Lower leg skin (tissue), 3 donors: ENCODE data around the gene FOXD1.

Experiments
- POLR2A ChIP-seq, 2 donors: fragments of 450-650 bp; IDR thresholded peaks; one replicate each; pipeline ENCODE4 v1.6.1; 2016 to 2017; ENCODE audit warnings: antibody characterized with exemption in 2 of 2, mild to moderate bottlenecking in 1 of 2, moderate library complexity in 1 of 2
- TF ChIP-seq, protein P1 (sequence below), 3 donors: fragments of 450-650 bp; IDR thresholded peaks; one replicate each; pipeline ENCODE4 v1.5.1; 2016; ENCODE audit warnings: antibody characterized with exemption in 3 of 3, mild to moderate bottlenecking in 3 of 3, moderate library complexity in 2 of 3

GRCh38 chr5:73436535-73437100 is 12.0 kb downstream of the FOXD1 start:
- TF ChIP-seq, protein P1, sequence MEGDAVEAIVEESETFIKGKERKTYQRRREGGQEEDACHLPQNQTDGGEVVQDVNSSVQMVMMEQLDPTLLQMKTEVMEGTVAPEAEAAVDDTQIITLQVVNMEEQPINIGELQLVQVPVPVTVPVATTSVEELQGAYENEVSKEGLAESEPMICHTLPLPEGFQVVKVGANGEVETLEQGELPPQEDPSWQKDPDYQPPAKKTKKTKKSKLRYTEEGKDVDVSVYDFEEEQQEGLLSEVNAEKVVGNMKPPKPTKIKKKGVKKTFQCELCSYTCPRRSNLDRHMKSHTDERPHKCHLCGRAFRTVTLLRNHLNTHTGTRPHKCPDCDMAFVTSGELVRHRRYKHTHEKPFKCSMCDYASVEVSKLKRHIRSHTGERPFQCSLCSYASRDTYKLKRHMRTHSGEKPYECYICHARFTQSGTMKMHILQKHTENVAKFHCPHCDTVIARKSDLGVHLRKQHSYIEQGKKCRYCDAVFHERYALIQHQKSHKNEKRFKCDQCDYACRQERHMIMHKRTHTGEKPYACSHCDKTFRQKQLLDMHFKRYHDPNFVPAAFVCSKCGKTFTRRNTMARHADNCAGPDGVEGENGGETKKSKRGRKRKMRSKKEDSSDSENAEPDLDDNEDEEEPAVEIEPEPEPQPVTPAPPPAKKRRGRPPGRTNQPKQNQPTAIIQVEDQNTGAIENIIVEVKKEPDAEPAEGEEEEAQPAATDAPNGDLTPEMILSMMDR (IDR thresholded peaks at IDR 0.05): no peak
- no peak for TF ChIP-seq POLR2A (IDR thresholded peaks at IDR 0.05)
